Liver (tissue), 3 donors: Measurements from ENCODE around the gene ZMYM4.

Source experiments
- EGR1 ChIP-seq, 2 donors: IDR thresholded peaks; 2 replicates each; pipeline ENCODE4 v1.6.1; 2016 to 2018; ENCODE audit warnings: antibody characterized with exemption in 2 of 2, low read depth in 2 of 2
- GABPA ChIP-seq, 2 donors: IDR thresholded peaks in 1 of 2; conservative IDR thresholded peaks in 1 of 2; 2 replicates each; pipeline ENCODE4 v1.6.1; 2016; ENCODE audit warnings: antibody characterized with exemption in 2 of 2, mild to moderate bottlenecking in 1 of 2, moderate library complexity in 1 of 2
- HNF4G ChIP-seq: IDR thresholded peaks from 2 replicates; pipeline ENCODE4 v1.6.1; 2016; ENCODE audit warnings: antibody characterized with exemption
- JUND ChIP-seq, 2 donors: IDR thresholded peaks; 2 replicates each; pipeline ENCODE4 v1.6.1; 2016; ENCODE audit warnings: antibody characterized with exemption in 2 of 2
- SP1 ChIP-seq: IDR thresholded peaks from 2 replicates; pipeline ENCODE4 v1.6.1; 2018; ENCODE audit warnings: antibody characterized with exemption, mild to moderate bottlenecking
- TF ChIP-seq, protein P1 (sequence below): fragments of 150-350 bp; IDR thresholded peaks from 2 replicates; pipeline ENCODE4 v1.5.1; 2017; ENCODE audit warnings: improper control_type of control experiment, low read depth, low read length; ENCODE audit not compliant: missing input control
- TF ChIP-seq, protein P2 (sequence below): IDR thresholded peaks from 2 replicates; pipeline ENCODE4 v1.6.1; 2016; ENCODE audit warnings: antibody characterized with exemption
- TF ChIP-seq, protein P3 (sequence below): IDR thresholded peaks from 2 replicates; pipeline ENCODE4 v1.6.1; 2016; ENCODE audit warnings: antibody characterized with exemption, mild to moderate bottlenecking
- TF ChIP-seq, protein P4 (sequence below): IDR thresholded peaks from 2 replicates; pipeline ENCODE4 v1.6.1; 2016; ENCODE audit warnings: antibody characterized with exemption
- TF ChIP-seq, protein P5 (sequence below): IDR thresholded peaks from 2 replicates; pipeline ENCODE4 v1.6.1; 2016; ENCODE audit warnings: antibody characterized with exemption
- donor health status: healthy.
- donor health status: healthy.

DNA sequence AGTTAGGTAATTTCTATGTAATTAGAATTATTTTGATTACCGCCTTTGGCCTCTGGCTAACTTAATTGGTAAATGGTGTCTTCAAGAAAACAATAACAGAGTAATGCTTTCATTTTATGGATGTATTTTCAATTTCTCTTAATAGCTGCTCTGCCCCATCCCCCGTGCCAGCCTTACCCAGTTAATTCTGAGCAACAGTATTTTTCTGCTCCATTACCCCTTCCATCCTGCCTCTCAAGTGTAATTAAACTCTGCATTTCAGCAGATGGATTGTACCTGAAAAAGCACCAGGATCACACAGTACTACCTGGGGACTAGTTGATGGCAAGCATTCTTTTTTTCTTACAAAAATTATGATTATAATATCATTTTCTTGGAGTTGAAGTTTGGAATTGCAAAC is 184.5 kb downstream of the ZMYM4 start:
- TF ChIP-seq, protein P1, sequence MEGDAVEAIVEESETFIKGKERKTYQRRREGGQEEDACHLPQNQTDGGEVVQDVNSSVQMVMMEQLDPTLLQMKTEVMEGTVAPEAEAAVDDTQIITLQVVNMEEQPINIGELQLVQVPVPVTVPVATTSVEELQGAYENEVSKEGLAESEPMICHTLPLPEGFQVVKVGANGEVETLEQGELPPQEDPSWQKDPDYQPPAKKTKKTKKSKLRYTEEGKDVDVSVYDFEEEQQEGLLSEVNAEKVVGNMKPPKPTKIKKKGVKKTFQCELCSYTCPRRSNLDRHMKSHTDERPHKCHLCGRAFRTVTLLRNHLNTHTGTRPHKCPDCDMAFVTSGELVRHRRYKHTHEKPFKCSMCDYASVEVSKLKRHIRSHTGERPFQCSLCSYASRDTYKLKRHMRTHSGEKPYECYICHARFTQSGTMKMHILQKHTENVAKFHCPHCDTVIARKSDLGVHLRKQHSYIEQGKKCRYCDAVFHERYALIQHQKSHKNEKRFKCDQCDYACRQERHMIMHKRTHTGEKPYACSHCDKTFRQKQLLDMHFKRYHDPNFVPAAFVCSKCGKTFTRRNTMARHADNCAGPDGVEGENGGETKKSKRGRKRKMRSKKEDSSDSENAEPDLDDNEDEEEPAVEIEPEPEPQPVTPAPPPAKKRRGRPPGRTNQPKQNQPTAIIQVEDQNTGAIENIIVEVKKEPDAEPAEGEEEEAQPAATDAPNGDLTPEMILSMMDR, result no peak
- TF ChIP-seq, protein P2, sequence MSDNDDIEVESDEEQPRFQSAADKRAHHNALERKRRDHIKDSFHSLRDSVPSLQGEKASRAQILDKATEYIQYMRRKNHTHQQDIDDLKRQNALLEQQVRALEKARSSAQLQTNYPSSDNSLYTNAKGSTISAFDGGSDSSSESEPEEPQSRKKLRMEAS, result no peak
- TF ChIP-seq HNF4G, result no peak
- TF ChIP-seq EGR1 (IDR thresholded peaks at IDR 0.05; ENCODE audit: low read depth in 2 of 2), result no peak
- TF ChIP-seq, protein P3, sequence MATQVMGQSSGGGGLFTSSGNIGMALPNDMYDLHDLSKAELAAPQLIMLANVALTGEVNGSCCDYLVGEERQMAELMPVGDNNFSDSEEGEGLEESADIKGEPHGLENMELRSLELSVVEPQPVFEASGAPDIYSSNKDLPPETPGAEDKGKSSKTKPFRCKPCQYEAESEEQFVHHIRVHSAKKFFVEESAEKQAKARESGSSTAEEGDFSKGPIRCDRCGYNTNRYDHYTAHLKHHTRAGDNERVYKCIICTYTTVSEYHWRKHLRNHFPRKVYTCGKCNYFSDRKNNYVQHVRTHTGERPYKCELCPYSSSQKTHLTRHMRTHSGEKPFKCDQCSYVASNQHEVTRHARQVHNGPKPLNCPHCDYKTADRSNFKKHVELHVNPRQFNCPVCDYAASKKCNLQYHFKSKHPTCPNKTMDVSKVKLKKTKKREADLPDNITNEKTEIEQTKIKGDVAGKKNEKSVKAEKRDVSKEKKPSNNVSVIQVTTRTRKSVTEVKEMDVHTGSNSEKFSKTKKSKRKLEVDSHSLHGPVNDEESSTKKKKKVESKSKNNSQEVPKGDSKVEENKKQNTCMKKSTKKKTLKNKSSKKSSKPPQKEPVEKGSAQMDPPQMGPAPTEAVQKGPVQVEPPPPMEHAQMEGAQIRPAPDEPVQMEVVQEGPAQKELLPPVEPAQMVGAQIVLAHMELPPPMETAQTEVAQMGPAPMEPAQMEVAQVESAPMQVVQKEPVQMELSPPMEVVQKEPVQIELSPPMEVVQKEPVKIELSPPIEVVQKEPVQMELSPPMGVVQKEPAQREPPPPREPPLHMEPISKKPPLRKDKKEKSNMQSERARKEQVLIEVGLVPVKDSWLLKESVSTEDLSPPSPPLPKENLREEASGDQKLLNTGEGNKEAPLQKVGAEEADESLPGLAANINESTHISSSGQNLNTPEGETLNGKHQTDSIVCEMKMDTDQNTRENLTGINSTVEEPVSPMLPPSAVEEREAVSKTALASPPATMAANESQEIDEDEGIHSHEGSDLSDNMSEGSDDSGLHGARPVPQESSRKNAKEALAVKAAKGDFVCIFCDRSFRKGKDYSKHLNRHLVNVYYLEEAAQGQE, result no peak
- no peak for TF ChIP-seq JUND (IDR thresholded peaks at IDR 0.05)
- TF ChIP-seq, protein P4, sequence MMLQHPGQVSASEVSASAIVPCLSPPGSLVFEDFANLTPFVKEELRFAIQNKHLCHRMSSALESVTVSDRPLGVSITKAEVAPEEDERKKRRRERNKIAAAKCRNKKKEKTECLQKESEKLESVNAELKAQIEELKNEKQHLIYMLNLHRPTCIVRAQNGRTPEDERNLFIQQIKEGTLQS, result no peak
- no peak for TF ChIP-seq SP1
- TF ChIP-seq, protein P5, sequence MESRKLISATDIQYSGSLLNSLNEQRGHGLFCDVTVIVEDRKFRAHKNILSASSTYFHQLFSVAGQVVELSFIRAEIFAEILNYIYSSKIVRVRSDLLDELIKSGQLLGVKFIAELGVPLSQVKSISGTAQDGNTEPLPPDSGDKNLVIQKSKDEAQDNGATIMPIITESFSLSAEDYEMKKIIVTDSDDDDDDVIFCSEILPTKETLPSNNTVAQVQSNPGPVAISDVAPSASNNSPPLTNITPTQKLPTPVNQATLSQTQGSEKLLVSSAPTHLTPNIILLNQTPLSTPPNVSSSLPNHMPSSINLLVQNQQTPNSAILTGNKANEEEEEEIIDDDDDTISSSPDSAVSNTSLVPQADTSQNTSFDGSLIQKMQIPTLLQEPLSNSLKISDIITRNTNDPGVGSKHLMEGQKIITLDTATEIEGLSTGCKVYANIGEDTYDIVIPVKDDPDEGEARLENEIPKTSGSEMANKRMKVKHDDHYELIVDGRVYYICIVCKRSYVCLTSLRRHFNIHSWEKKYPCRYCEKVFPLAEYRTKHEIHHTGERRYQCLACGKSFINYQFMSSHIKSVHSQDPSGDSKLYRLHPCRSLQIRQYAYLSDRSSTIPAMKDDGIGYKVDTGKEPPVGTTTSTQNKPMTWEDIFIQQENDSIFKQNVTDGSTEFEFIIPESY, result no peak
- TF ChIP-seq GABPA (IDR thresholded peaks at IDR 0.05 in 1 of 2, conservative IDR thresholded peaks at IDR 0.05 in 1 of 2), result no peak
